Loucy (cell line): Measurements from ENCODE around the gene NSUN5.
"Not testable (repeated sequence)": the region's sequence is repeated elsewhere in the genome, so short reads cannot be mapped to it uniquely, and the experiment has no call there.

Experiments used
- H2AFZ ChIP-seq: fragments of 200-600 bp; sonication (generic); 2 replicates; pipeline ENCODE4 v1.6.0; 2016; ENCODE audit warnings: antibody characterized with exemption, mild to moderate bottlenecking, low read length, moderate library complexity
- H3F3A ChIP-seq: fragments of 200-600 bp; 2 replicates; pipeline ENCODE4 v1.6.0; 2016; ENCODE audit warnings: antibody characterized with exemption, low read depth, mild to moderate bottlenecking
- H3K27me3 ChIP-seq: fragments of 200-600 bp; sonication (generic); 2 replicates; pipeline ENCODE4 v1.6.1; 2014; ENCODE audit warnings: low read length, mild to moderate bottlenecking; ENCODE audit not compliant: insufficient read depth, poor library complexity, severe bottlenecking
- H3K36me3 ChIP-seq: fragments of 200-600 bp; sonication (generic); 2 replicates; pipeline ENCODE4 v1.6.1; 2016; ENCODE audit warnings: low read length; ENCODE audit not compliant: insufficient read depth
- H3K4me1 ChIP-seq: fragments of 200-600 bp; sonication (generic); 2 replicates; pipeline ENCODE4 v1.5.1; 2014; ENCODE audit warnings: low read length, mild to moderate bottlenecking; ENCODE audit not compliant: insufficient read depth, poor library complexity, severe bottlenecking
- H3K4me2 ChIP-seq: fragments of 200-600 bp; sonication (generic); 2 replicates; pipeline ENCODE4 v1.6.0; 2014; ENCODE audit warnings: antibody characterized with exemption, low read length, low read depth, mild to moderate bottlenecking; ENCODE audit not compliant: poor library complexity, severe bottlenecking
- H3K4me3 ChIP-seq: fragments of 200-600 bp; sonication (generic); 2 replicates; pipeline ENCODE4 v1.5.1; 2014; ENCODE audit warnings: low read length, mild to moderate bottlenecking, mixed read lengths; ENCODE audit not compliant: poor library complexity, severe bottlenecking
- H3K79me2 ChIP-seq: fragments of 200-600 bp; sonication (generic); 2 replicates; pipeline ENCODE4 v1.6.1; 2014; ENCODE audit warnings: low read length; ENCODE audit not compliant: insufficient read depth
- H3K9ac ChIP-seq: fragments of 200-600 bp; sonication (generic); 2 replicates; pipeline ENCODE4 v1.6.0; 2014; ENCODE audit warnings: mild to moderate bottlenecking, low read depth, low read length, moderate library complexity; ENCODE audit not compliant: poor library complexity, severe bottlenecking
- H3K9me2 ChIP-seq: fragments of 200-600 bp; sonication (generic); replicated peaks from 2 replicates; pipeline ENCODE4 v1.6.1; 2016; ENCODE audit warnings: low read depth, low read length, mixed read lengths
- H3K9me3 ChIP-seq: fragments of 200-600 bp; sonication (generic); 2 replicates; pipeline ENCODE4 v1.6.1; 2014; ENCODE audit warnings: mild to moderate bottlenecking, antibody characterized with exemption, low read length, low read depth; ENCODE audit not compliant: insufficient read depth
- H4K20me1 ChIP-seq: fragments of 200-600 bp; sonication (generic); 2 replicates; pipeline ENCODE4 v1.6.0; 2014; ENCODE audit warnings: antibody characterized with exemption, low read length, mild to moderate bottlenecking; ENCODE audit not compliant: insufficient read depth, poor library complexity, severe bottlenecking
- EZH2phosphoT487 ChIP-seq: fragments of 200-600 bp; IDR thresholded peaks from 2 replicates; pipeline ENCODE4 v1.6.1; 2018; ENCODE audit warnings: antibody characterized with exemption, mild to moderate bottlenecking, moderate library complexity, borderline replicate concordance
- TF ChIP-seq, protein P1 (sequence below): fragments of 200-600 bp; sonication (generic); conservative IDR thresholded peaks from 2 replicates; pipeline ENCODE4 v1.5.1; 2014; ENCODE audit warnings: mild to moderate bottlenecking, antibody characterized with exemption, low read length

The NSUN5 gene

DNA sequence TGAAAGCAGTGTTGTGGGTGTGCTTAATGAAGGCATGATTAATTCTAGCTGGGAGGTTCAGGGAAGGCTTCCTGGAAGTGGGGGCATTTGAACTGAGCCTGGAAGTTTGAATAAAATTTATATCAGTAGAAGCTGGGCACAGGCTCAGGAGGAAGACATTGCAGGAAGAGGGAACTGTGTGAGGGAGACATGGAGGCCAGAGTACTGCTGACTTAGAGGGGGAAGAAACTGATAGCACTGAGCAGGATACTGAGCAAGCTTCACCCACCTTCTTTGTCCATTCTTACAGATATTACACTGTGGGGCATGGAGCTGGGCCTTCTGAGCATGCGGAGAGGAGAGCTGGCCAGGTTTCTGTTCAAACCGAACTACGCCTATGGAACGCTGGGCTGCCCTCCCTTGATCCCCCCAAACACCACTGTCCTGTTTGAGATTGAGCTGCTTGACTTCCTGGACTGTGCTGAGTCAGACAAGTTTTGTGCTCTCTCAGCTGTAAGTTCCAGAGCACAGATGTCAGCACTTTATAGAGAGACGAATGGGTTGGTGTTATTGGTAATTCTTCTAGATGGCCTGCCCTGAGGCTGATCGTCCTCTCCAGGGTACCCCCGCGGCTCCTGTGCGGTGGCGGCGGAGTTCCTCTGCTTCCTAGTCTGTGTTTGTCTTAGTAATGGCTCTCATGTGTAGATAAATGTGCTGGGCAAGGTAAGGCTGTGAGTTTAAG lies 21.4 kb upstream of the NSUN5 start:
- Histone ChIP-seq H2AFZ (no peak overlapping the region), H3K9ac (no peak overlapping the region), H3K4me1 (peaks cover 3% of the 10 kb centered on the region)

DNA sequence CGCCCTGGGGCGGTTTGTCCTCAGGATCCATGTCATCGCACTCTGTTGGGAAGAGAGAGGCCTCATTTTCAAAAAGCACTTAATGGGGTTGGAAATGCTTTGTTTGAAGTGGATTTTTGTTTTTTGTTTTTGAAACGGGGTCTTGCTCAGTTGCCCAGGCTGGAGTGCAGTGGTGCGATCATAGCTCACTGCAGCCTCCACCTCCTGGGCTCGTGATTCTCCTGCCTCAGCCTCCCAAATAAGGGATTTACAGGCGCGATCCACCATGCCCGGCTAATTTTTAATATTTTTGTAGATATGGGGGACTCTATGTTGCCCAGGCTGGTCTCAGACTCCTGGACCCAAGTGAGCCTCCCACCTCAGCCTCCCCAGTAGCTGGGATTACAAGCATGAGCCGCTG lies 20.1 kb upstream of the NSUN5 start:
- no peak overlapping the region for H3K4me3 ChIP-seq
- no peaks in the 10 kb centered on the region for H4K20me1 ChIP-seq
- H2AFZ ChIP-seq = no peak overlapping the region
- H3K27me3 ChIP-seq = no peaks in the 10 kb centered on the region
- no peaks in the 10 kb centered on the region for H3K36me3 ChIP-seq
- no peaks in the 10 kb centered on the region for H3F3A ChIP-seq
- no peaks in the 10 kb centered on the region for H3K9me3 ChIP-seq
- H3K9me2 ChIP-seq = no peaks in the 10 kb centered on the region
- H3K4me1 ChIP-seq = peaks cover 7% of the 10 kb centered on the region
- TF ChIP-seq, protein P1, sequence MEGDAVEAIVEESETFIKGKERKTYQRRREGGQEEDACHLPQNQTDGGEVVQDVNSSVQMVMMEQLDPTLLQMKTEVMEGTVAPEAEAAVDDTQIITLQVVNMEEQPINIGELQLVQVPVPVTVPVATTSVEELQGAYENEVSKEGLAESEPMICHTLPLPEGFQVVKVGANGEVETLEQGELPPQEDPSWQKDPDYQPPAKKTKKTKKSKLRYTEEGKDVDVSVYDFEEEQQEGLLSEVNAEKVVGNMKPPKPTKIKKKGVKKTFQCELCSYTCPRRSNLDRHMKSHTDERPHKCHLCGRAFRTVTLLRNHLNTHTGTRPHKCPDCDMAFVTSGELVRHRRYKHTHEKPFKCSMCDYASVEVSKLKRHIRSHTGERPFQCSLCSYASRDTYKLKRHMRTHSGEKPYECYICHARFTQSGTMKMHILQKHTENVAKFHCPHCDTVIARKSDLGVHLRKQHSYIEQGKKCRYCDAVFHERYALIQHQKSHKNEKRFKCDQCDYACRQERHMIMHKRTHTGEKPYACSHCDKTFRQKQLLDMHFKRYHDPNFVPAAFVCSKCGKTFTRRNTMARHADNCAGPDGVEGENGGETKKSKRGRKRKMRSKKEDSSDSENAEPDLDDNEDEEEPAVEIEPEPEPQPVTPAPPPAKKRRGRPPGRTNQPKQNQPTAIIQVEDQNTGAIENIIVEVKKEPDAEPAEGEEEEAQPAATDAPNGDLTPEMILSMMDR = no peak
- no peak for TF ChIP-seq EZH2phosphoT487
- H3K79me2 ChIP-seq = no peaks in the 10 kb centered on the region
- H3K4me2 ChIP-seq = no peak overlapping the region
- H3K9ac ChIP-seq = no peak overlapping the region

More for the DNA sequence above, 21.4 kb upstream of the NSUN5 start:
- H3K79me2 ChIP-seq = no peaks in the 10 kb centered on the region
- H3K9me3 ChIP-seq = no peaks in the 10 kb centered on the region
- H3K27me3 ChIP-seq = no peaks in the 10 kb centered on the region
- no peak overlapping the region for H3K4me2 ChIP-seq
- H3K36me3 ChIP-seq = no peaks in the 10 kb centered on the region
- H3K4me3 ChIP-seq = no peak overlapping the region
- TF ChIP-seq, protein P1 = no peak
- TF ChIP-seq EZH2phosphoT487 = no peak
- no peaks in the 10 kb centered on the region for H3K9me2 ChIP-seq
- H3F3A ChIP-seq = no peaks in the 10 kb centered on the region
- no peaks in the 10 kb centered on the region for H4K20me1 ChIP-seq

DNA sequence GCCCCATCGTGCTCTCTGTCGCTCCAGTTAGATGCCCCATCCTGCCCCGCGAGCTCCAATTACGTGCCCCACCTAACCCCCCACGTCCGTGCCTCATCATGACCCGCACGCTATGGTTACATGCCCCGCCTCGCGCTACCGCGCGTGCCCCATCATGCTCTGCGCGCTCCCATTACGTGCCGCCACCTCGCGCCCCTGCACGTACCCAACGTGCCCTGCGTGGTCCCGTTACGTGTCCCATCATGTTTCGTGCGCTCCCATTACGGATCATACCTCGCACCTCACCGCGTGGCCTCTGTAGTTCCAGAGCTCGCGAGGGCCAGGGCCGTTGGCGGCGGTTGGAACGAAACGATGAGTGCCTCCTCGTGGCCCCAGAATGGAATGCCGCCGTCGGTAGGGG lies 19.3 kb upstream of the NSUN5 start, which contains the start of the genes FKBP6 and TRIM50:
Gene FKBP6, plus strand, starts transcription at position 240 of the 400 bp plus-strand sequence. CDS start 268 bp downstream, outside the sequence.
Gene TRIM50, minus strand, starts transcription at position 161 of the 400 bp plus-strand sequence. CDS start 3,295 bp downstream, outside the sequence.
- H3K79me2 ChIP-seq, H3K4me2 ChIP-seq, H3K9ac ChIP-seq, H3K27me3 ChIP-seq, H3K9me3 ChIP-seq, H3K36me3 ChIP-seq, H3K4me3 ChIP-seq, H2AFZ ChIP-seq, H3F3A ChIP-seq, H4K20me1 ChIP-seq, H3K4me1 ChIP-seq, H3K9me2 ChIP-seq: not testable (repeated sequence)

DNA sequence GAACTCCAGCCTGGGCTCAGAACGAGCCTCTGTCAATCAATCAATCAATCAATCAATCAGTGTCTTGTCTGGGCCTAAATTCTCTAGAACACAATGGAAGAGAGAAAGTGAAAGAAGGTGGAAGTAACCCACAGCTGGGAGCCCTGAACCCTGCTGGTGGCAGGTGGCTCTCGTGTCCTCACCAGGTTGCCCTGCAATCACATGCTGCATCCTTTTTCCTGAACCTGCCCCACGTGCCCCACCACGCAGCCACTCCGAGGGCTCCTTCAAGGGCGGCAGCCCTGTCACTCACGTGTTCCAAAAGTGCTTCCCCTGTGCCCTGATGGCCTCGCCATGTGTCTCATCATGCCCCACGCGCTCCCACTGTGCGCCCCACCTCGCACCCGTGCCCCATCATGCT lies 18.8 kb upstream of the NSUN5 start:
- not testable (repeated sequence) for H3K4me3 ChIP-seq, H3K4me1 ChIP-seq, H4K20me1 ChIP-seq, H3K27me3 ChIP-seq, H3K9me2 ChIP-seq, H2AFZ ChIP-seq, H3K9me3 ChIP-seq, H3K9ac ChIP-seq, H3K79me2 ChIP-seq, H3K4me2 ChIP-seq, H3K36me3 ChIP-seq, H3F3A ChIP-seq

DNA sequence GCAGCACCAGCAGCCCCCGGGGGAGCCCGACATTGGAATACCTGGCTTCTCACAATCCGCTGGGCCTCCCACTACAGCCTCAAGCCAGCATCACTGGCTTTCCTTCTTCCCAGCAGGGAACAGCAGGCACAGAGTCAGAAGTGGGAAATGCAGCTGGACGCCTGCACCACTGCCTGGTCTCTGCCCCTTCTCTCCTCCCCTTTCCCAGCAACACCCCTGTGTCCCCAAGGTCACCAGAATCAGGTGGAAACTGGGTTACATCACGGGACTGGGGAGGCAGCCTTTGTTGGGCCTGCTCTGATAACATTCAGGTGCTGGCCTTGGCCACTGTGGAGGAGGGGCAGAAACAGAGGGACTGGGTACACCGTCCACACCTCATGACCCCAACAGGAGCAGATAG lies 16.8 kb upstream of the NSUN5 start:
- not testable (repeated sequence) for H3K4me3 ChIP-seq, H4K20me1 ChIP-seq

More for the DNA sequence above, 16.8 kb upstream of the NSUN5 start:
- H3F3A ChIP-seq, H3K27me3 ChIP-seq, H3K4me2 ChIP-seq, H3K4me1 ChIP-seq, H3K9ac ChIP-seq, H3K9me2 ChIP-seq, H2AFZ ChIP-seq, H3K36me3 ChIP-seq, H3K79me2 ChIP-seq, H3K9me3 ChIP-seq: not testable (repeated sequence)
